HG02763 (cell line): ENCODE data around the gene DDO.
"Not testable (repeated sequence)": the region's sequence is repeated elsewhere in the genome, so short reads cannot be mapped to it uniquely, and the experiment has no call there.

Source experiments
- ATAC-seq: cut with Tn5 transposase; IDR thresholded peaks from one replicate; pipeline ENCODE4 v1.9.1; 2021; ENCODE audit warnings: mild to moderate bottlenecking, moderate library complexity; ENCODE audit not compliant: unreplicated experiment

The DDO gene

DNA sequence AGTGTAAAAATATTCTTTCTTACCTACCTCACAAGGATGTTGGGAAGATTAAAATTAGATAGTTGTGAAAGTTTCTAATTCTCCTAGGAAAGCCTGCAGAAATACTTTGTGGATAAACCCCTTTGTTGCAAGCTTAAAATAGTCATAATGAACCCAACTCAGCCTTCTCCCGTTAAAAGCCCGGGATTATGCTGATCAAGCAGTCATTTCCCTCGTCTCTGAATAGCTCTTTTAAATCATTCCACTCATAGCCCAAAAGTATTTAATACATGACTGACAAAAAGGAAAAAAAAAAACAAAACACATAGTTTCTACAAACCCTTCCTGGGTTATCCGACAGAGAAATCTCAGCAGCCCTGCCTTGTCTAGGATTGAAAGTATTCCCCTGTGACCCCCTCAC lies 46.3 kb downstream of the DDO start:
- no peak for ATAC-seq

- no peak for ATAC-seq
These were observed 47.1 kb downstream of the DDO start for GRCh38 chr6:110368284-110368683.

DNA sequence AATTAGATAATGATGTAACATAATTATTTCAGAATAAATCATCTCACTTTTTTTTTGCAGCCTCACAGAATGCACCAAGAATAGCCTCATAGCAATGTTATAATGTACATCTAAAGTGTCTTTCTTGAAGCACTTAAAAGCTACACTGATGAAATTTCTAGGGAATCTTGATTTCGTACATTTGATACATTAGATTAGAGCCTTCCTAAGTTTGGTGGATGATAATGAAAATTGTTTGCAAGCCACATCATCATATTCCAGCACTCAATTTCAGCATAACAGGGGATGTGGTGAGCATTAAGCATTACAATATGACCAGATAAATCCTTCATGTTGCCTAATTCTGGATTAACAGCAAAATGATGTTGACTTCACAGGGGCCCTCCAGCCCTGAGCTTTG lies 47.5 kb downstream of the DDO start:
- no peak for ATAC-seq

DNA sequence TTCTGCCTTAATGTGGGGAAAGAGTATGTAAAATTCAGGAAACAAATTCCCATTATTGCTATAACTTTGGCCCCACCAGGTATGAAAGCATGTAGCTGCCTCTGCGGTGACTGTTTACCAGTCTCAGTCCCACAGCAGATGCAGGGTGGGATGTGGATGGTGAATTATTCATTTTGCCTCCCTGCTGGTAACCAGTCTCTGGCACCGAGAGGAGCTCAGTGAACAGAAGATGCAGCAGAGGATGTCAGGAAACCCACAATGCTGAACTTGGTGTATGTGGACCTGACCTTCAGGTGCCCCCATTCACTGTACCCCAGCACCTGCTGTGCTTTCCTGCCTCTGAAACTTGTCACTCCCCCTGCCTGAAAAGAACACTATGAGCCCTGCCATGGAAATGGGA lies 48.4 kb downstream of the DDO start:
- ATAC-seq = no peak

DNA sequence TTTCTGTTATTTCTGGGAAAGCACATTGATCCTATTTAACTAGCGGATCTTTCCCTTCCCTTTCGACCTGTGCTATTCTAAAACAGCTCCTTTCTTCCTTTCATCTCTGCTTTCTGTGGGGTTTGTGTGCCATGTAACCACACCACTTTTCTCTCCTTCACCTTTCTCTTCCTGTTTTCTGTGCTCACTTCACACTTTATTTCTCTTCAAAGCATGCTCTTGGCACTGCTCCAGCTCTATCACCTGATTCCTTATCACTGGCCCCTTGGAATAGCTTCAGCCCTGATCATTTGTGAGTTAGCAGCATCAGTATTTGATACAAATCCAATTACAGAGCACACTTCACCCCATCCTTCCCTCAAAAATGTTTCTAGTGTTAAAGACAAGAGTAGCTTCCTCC lies 49.1 kb downstream of the DDO start:
- ATAC-seq = no peak

DNA sequence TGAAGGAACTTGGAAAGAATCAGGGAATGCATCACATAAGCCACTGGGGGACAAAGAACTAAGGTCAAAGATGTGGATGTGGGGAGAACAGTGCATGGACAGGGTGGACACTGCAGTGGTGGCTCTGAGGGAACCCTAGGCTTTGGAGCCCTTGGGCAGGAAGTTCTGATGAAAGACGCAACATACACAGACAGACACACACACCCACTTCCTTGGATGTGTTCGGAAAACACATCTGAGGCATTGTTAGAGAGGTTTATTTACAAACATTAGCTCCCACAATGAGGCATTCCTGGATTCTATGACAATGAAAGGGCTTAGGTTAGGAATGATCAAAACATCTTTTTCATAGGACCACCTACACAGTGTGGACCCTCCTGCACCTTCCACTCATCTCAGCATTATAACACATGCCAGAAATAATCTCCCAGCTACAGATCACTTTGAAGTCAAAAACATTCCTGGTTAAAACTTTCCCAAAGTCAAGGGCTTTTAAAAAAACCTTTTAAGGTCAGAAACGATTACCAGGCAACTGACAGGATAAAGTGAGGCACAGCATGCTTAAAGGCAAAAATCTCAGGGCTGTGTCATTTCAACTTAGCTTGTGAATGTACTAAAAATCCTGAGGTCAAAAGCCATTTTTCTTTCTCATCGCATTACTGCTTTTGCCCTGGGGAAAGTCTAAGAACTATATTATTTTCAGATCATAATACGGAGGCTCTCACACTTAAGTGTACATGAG lies 50.8 kb downstream of the DDO start:
- no peak for ATAC-seq

DNA sequence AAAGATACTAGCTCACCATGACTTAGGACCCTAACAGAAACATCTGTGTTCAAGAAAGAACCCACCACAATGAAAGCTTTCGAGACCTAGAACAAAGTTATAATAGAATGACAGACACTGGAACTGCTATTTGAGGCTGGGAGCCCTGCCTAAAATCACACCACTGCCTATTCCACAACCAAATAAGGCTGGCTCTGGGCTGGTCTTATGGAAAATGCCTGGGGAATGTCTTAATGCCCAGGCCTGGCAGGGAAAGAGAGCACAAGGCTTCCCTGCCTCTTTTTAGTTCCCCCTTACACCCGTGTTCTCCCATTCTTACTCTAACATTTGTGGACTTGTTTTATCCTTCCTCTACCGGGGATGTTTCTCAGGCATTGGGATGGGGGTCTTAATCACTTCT lies 51.6 kb downstream of the DDO start:
- no peak for ATAC-seq

DNA sequence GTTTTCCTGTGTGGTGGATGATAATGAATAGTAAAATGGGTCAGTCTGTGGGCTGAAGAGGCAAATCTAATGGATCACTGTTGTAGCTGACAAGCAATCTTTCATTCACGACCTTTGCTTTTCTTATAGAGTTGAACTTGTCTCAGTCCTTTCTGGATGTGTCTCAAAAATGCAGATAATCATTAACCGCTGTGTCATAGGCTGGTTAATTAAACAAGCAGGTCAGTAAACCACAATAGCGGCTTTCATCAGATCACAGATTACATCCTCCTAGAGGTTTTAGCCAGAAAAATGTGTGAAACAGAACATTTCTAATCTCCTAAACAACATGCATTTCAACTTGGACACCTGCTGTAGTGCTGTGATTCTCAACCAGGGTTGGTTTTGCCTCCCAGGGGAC lies 54.7 kb downstream of the DDO start:
- ATAC-seq = no peak

GRCh38 chr6:110359556-110359955 lies 55.8 kb downstream of the DDO start:
- no peak for ATAC-seq

GRCh38 chr6:110358553-110359160 lies 56.7 kb downstream of the DDO start:
- no peak for ATAC-seq

GRCh38 chr6:110357664-110358552 lies 57.5 kb downstream of the DDO start, which contains the start of gene METTL24:
METTL24 (minus strand) TSS chr6:110358349; CDS start chr6:110358272, 77 bp downstream.
- no peak for ATAC-seq

- no peak for ATAC-seq
These were observed 58.1 kb downstream of the DDO start for GRCh38 chr6:110357298-110357663.

DNA sequence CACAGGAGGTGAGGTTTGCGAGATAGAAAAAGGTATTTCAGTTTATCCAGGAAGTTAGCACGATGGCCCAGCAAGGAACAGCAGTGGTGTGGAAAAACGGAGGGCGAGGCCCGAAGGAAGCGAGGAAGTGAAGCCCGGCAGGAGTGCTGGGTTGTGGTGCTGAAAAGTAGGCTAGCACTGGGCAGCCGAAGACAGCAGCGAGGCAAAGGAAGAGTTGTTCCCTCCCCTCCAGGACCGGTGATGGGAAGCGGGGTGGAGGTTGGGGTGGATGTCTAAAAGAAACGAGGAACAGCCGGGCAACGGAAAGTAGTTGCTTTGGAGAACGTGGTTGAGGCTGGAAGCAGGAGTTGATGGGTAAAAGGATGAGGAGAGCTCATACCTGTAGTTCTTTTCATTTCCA lies 58.6 kb downstream of the DDO start:
- ATAC-seq = no peak

- no peak for ATAC-seq
These were observed 59.6 kb downstream of the DDO start for GRCh38 chr6:110355727-110356126.

DNA sequence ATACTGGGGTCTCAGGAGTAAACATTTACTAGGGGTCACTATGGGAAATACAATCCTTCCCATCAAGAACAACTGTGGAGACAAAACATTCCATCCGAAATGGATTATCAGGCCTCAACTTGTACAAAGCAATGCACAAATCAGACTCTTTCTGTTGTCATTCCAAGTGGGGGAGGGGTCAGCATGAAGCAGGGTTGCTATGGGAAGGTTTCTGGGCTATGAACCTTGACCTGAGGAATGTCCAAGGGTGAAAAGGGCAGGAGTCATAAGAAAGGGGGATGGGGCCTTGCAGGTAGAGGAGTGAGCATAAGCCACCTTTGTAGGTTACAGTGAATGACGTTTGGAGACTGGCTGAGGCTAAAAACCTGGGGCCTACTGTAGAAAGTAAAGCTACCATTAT lies 60.4 kb downstream of the DDO start:
- ATAC-seq = no peak

GRCh38 chr6:110354153-110354552 lies 61.2 kb downstream of the DDO start:
- no peak for ATAC-seq

DNA sequence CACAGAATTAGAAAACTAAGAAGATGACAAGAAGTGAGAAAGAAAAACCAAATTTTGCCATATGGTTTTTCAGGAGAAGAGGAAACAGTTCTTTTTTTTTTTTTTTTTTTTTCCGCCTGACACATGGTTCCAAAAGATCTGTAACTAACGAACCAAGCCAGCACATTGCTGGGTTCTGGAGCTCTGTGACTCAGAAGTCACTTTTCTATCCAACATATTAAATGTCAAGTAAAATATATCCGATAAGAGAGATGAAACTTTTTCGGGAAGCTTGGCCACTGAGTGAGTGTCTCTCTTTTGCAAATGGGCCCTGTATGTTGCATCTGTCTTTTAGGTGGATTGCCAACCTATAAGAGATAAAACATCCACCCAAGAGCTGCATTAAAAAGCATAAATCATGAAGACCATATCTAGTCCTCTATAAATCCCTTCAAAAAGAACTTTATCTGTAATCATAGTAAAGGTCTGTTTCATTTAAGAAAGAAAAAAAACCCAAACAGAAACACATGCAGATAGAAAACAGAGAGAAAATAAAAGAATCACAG lies 61.8 kb downstream of the DDO start:
- ATAC-seq = no peak

DNA sequence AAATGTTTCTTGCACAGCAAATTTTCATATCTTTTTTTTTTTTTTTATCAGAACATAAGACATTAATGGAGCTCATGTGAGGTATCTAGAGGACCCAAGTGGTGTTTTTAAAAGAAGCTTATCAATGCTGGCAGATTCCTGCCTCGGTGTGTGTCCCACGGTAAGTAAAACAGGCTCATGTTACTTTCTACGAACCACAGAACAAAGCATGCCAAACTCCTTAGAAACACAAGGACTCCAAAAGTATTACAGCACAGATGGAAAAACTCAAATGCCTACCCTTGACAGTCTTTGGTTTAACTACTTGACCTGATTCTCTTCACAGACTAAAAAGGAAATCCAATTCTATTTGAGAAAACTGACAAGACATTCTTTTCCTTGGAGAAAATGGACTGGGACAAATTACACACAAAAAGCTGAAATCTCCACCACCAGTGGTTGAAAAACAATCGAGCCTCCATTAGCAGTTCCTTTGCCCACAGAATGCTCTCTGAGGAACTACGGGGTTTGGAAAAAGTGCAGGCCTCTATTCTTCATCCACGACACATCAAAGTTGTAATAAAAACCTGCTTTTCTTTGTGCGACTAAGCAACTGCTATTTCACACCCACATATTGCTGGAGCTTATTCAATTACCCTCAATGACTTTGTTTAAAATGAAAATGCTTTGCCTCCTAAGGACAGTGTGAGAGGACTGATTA lies 62.7 kb downstream of the DDO start:
- ATAC-seq = no peak

- no peak for ATAC-seq
These were observed 63.4 kb downstream of the DDO start for GRCh38 chr6:110351986-110352385.

GRCh38 chr6:110351546-110351945 lies 63.8 kb downstream of the DDO start:
- ATAC-seq = no peak

- not testable (repeated sequence) for ATAC-seq
These were observed 64.8 kb downstream of the DDO start for GRCh38 chr6:110350593-110350992.
